Liver (tissue), 9 donors: ENCODE results near the gene POLR3G. TPM values are rescaled to one million over a fixed set of nuclear protein-coding genes. Genes with fewer than 3 reads are reported as not detected.

Experiments
- DNase-seq: peaks from one replicate; pipeline ENCODE4 v3.0.0-alpha.2; 2017; ENCODE audit warnings: low spot score
- H3K27ac ChIP-seq, 2 donors: one replicate each; pipeline ENCODE4 v1.7.0; 2013; ENCODE audit warnings: inconsistent platforms in 2 of 2, low read length in 2 of 2, control low read depth in 1 of 2, low read depth in 1 of 2, mild to moderate bottlenecking in 1 of 2
- H3K27me3 ChIP-seq, 4 donors: one replicate each; pipeline versions ENCODE4 v1.6.1 to v1.7.0; 2013; ENCODE audit warnings: low read length in 3 of 4, inconsistent platforms in 1 of 4, mild to moderate bottlenecking in 1 of 4, moderate library complexity in 1 of 4; ENCODE audit not compliant: control insufficient read depth in 4 of 4, insufficient read depth in 4 of 4
- H3K36me3 ChIP-seq, 4 donors: one replicate each; pipeline versions ENCODE4 v1.6.1 to v1.7.0; 2013; ENCODE audit warnings: low read length in 3 of 4, mild to moderate bottlenecking in 3 of 4, low read depth in 1 of 4, moderate library complexity in 1 of 4; ENCODE audit not compliant: control insufficient read depth in 4 of 4, insufficient read depth in 3 of 4
- H3K4me1 ChIP-seq, 4 donors: one replicate each; pipeline versions ENCODE4 v1.6.1 to v1.7.0; 2013; ENCODE audit warnings: low read length in 3 of 4, mild to moderate bottlenecking in 3 of 4, moderate library complexity in 1 of 4; ENCODE audit not compliant: control insufficient read depth in 4 of 4, insufficient read depth in 4 of 4
- H3K4me3 ChIP-seq, 3 donors: one replicate each; pipeline versions ENCODE4 v1.6.1 to v1.7.0; 2013; ENCODE audit warnings: low read length in 3 of 3, control low read depth in 1 of 3, low read depth in 1 of 3, mild to moderate bottlenecking in 1 of 3
- H3K9ac ChIP-seq, 2 donors: one replicate each; pipeline ENCODE4 v1.7.0; 2013; ENCODE audit warnings: low read length in 2 of 2, mild to moderate bottlenecking in 2 of 2, moderate library complexity in 2 of 2, control low read depth in 1 of 2, low read depth in 1 of 2
- H3K9me3 ChIP-seq, 4 donors: one replicate each; pipeline versions ENCODE4 v1.6.1 to v1.7.0; 2013; ENCODE audit warnings: low read length in 3 of 4; ENCODE audit not compliant: control insufficient read depth in 4 of 4
- ATF3 ChIP-seq: IDR thresholded peaks from 2 replicates; pipeline ENCODE4 v1.6.1; 2016; ENCODE audit warnings: antibody characterized with exemption
- HNF4A ChIP-seq, 2 donors: conservative IDR thresholded peaks; 2 replicates each; pipeline ENCODE4 v1.6.1; 2016; ENCODE audit warnings: antibody characterized with exemption in 2 of 2, mild to moderate bottlenecking in 2 of 2
- MAX ChIP-seq: IDR thresholded peaks from 2 replicates; pipeline ENCODE4 v1.6.1; 2016; ENCODE audit warnings: antibody characterized with exemption
- WGBS: extraction: QIAGEN DNeasy Blood & Tissue Kit; methylation state at CpG from one replicate; pipeline ENCODE4 v1.1.7; 2013; 5-methylcytosine and 5-hydroxymethylcytosine counted together
- polyA plus RNA-seq, 2 donors: library from polyadenylated mRNA; stranded (reverse) in 1 of 2; unstranded in 1 of 2; fragments of 200-250 nt in 1 of 2; fragments of >200 nt in 1 of 2; fragmentation: Nextera tagmentation in 1 of 2; extraction: Ambion mirVana in 1 of 2; gene quantifications; one replicate each; pipeline versions ENCODE4 v1.2.1 to v1.2.3, GENCODE V29; 2013 to 2015
- total RNA-seq, 2 donors: library from RNA; depleted of rRNA; stranded (reverse); fragments of >200 nt; gene quantifications; one replicate each; pipeline ENCODE4 v1.2.3, GENCODE V29; 2014
- donor health status: healthy.
- donor health status: healthy.
- donor health status: healthy.
- donor health status: healthy.
- donor health status: healthy.

Gene POLR3G
- total and polyA plus RNA-seq, 4 donors = 0.75 to 2.8 (median 1.2) TPM

- 43% methylated on average over 1 of the region's 1 CpG for WGBS
- DNase-seq = no peak
- Histone ChIP-seq H3K9me3 (no peaks in the 10 kb centered on the region), H3K9ac (no peak overlapping the region), H3K27ac (no peak overlapping the region), H3K4me3 (no peak overlapping the region), H3K27me3 (peaks cover 0 to 8% (median 4%) of the 10 kb centered on the region in 4 donors), H3K4me1 (peaks cover 3 to 10% (median 10%) of the 10 kb centered on the region in 4 donors), H3K36me3 (no peaks in the 10 kb centered on the region)
- TF ChIP-seq HNF4A (conservative IDR thresholded peaks at IDR 0.05) (no peak), MAX (no peak), ATF3 (no peak)
These were observed 88.4 kb downstream of the POLR3G start for GRCh38 chr5:90563108-90563507.

Other genes with a start within 250 kb of the POLR3G start
- gene CETN3, start 65.1 kb upstream of the POLR3G start, total RNA-seq = 1 to 10 TPM; 2.8 to 9.4 TPM
- gene CETN3, start 65.1 kb upstream of the POLR3G start, polyA plus RNA-seq = 1 to 10 TPM; 6.2 to 7.5 TPM
- gene MBLAC2, start 93 bp upstream of the POLR3G start, total RNA-seq = 1 to 10 TPM; 4.2 to 4.6 TPM
- 1 to 10 TPM; 2.6 to 3.7 TPM for gene MBLAC2, start 93 bp upstream of the POLR3G start, polyA plus RNA-seq
- gene LYSMD3, start 54.7 kb downstream of the POLR3G start, total RNA-seq = 10 to 100 TPM; 13.0 to 23.6 TPM
- gene LYSMD3, start 54.7 kb downstream of the POLR3G start, polyA plus RNA-seq = 1 to 10 TPM; 8.8 to 9.1 TPM
- 10 to 100 TPM in 1 of 2 donors, 1 to 10 TPM in 1; 5.1 to 11.0 TPM for gene ADGRV1, start 83.9 kb downstream of the POLR3G start, total RNA-seq
- 10 to 100 TPM in 1 of 2 donors, 1 to 10 TPM in 1; 8.2 to 15.5 TPM for gene ADGRV1, start 83.9 kb downstream of the POLR3G start, polyA plus RNA-seq